T-helper 17 cell (primary cell): ENCODE measurements around the gene C19orf85. TPM values are rescaled to one million over a fixed set of nuclear protein-coding genes. Genes with fewer than 3 reads are reported as not detected.

Experiments used
- ATAC-seq: fragments of 150-1000 bp; cut with Tn5 transposase; 2 replicates; pipeline ENCODE4 v1.10.0; 2021; ENCODE audit warnings: mild to moderate bottlenecking, moderate library complexity
- DNase-seq, 3 donors: peaks; one replicate each; pipeline versions ENCODE4 v3.0.0 to v3.0.0-alpha.2; 2020 to 2021
- H3K9me3 ChIP-seq: one replicate; pipeline ENCODE4 v1.7.0; 2013; ENCODE audit warnings: low read length, mild to moderate bottlenecking; ENCODE audit not compliant: control insufficient read depth, poor library complexity, severe bottlenecking
- H3K27ac Mint-ChIP-seq: one replicate; pipeline ENCODE4 v1.8.0; 2022; ENCODE audit warnings: mild to moderate bottlenecking, moderate library complexity, mixed read lengths
- H3K27me3 Mint-ChIP-seq: one replicate; pipeline ENCODE4 v1.8.0; 2022; ENCODE audit warnings: mixed read lengths
- H3K36me3 Mint-ChIP-seq: one replicate; pipeline ENCODE4 v1.8.0; 2022; ENCODE audit warnings: low read depth, mixed read lengths
- H3K4me1 Mint-ChIP-seq: one replicate; pipeline ENCODE4 v1.8.0; 2022; ENCODE audit warnings: mild to moderate bottlenecking, mixed read lengths
- H3K4me3 Mint-ChIP-seq: one replicate; pipeline ENCODE4 v1.8.0; 2022; ENCODE audit warnings: mild to moderate bottlenecking, moderate library complexity, mixed read lengths
- total RNA-seq, 4 donors: library from RNA in 2 of 4; stranded (reverse) in 2 of 4; gene quantifications; one replicate each; pipeline ENCODE4 v1.2.3 and lab custom pipeline; 2022 to 2026

Gene C19orf85
- total RNA-seq, 2 donors from 2014 or later: not detected

DNA sequence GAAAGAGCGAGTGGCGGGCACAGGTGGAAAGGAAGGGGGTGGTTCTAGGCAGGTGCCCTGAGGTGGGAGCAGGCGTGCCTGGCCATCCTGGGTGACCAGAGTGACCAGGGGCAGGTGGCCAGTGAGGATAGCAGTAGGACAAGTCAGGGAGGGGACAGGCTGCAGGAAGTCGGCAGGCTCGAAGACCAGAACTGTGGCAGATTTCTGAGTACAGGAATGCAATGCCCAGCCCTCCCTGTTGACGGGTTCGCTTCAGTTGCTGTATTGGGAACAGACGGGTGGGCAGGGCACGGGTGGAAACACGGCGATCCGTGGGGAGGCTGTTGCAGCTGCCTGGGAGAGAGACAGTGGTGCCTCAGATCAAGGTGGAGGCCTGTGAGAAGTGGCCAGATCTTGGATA is 13.8 kb upstream of the C19orf85 start:
- no peaks in the 10 kb centered on the region for H3K9me3 ChIP-seq
- Mint-ChIP-seq H3K27me3 (no peaks in the 10 kb centered on the region), H3K4me1 (peaks cover 22% of the 10 kb centered on the region), H3K27ac (peak overlapping the region; percentile 51), H3K36me3 (peaks cover 2% of the 10 kb centered on the region), H3K4me3 (peak overlapping the region; percentile 77)
- no peak for DNase-seq
- ATAC-seq: no peak

DNA sequence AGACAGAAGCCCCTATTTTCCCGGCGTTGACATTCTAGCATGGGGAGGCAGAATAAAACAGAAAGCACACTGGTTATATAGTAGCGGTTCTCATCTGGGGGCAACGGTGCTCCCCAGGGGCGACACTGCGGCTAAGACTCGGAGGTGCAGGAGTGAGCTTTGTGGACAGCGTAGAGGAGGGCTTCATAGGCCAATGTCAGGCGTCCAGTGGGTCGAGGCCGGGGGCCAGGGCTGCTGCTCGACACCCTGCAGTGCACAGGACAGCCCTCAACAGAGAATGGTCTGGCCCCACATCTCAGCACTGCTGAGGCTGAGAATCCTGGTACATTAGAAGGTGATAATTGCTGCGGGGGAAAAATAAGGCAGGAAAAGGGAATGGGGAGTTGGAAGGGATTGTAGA is 13.4 kb upstream of the C19orf85 start:
- peaks cover 22% of the 10 kb centered on the region for H3K4me1 Mint-ChIP-seq
- no peak for DNase-seq
- peak overlapping the region; percentile 51 for H3K27ac Mint-ChIP-seq

DNA sequence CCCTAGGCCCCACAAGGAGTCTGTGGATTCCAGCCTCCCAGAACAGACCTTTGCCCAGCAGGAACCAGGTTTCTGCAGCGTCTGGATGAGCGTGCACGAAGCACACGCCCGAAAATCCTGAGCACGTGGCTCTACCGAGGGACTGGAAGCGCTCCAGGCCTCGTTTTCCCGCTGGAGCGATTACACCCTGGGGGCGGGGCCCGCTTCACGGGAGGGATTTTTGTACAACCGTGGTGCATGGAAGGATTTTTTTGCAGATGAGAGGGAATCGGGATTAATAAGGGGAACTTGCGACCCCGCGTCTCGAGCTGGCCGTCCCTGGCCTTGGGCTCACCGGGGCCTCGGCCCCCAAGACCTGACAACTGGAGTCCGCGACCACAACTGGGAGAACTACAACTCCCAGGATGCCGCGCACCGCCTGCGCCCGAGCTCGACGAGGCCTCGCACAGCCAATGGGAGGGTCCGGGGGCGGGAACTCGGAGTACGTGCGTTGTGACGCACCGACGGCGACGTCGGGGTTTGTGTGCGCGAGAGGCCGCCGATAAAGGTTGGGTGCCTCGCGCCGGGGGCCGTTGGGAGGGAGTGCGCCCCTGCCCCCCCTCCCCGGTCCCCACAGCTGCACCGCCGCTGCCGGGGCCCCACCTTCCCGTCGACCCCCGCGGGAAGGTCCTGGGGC is 11.7 kb upstream of the C19orf85 start, which contains the start of gene ZNF628:
TSS of gene ZNF628 (plus strand) at position 518 of the 676 bp plus-strand sequence. CDS start 3,294 bp downstream, outside the sequence.
- Mint-ChIP-seq H3K27me3 (no peaks in the 10 kb centered on the region), H3K27ac (peak within 1 kb of the TSS; percentile 80), H3K36me3 (peaks cover 2% of the 10 kb centered on the region), H3K4me1 (peaks cover 22% of the 10 kb centered on the region), H3K4me3 (peak within 1 kb of the TSS; percentile 87)
- DNase-seq: peak; percentile 93 to 97 (median 95)
- H3K9me3 ChIP-seq: no peaks in the 10 kb centered on the region
- ATAC-seq: peak; percentile 94

More for the DNA sequence above, 13.4 kb upstream of the C19orf85 start:
- no peaks in the 10 kb centered on the region for H3K9me3 ChIP-seq
- no peaks in the 10 kb centered on the region for H3K27me3 Mint-ChIP-seq
- ATAC-seq: no peak
- peak overlapping the region; percentile 77 for H3K4me3 Mint-ChIP-seq
- peaks cover 2% of the 10 kb centered on the region for H3K36me3 Mint-ChIP-seq

DNA sequence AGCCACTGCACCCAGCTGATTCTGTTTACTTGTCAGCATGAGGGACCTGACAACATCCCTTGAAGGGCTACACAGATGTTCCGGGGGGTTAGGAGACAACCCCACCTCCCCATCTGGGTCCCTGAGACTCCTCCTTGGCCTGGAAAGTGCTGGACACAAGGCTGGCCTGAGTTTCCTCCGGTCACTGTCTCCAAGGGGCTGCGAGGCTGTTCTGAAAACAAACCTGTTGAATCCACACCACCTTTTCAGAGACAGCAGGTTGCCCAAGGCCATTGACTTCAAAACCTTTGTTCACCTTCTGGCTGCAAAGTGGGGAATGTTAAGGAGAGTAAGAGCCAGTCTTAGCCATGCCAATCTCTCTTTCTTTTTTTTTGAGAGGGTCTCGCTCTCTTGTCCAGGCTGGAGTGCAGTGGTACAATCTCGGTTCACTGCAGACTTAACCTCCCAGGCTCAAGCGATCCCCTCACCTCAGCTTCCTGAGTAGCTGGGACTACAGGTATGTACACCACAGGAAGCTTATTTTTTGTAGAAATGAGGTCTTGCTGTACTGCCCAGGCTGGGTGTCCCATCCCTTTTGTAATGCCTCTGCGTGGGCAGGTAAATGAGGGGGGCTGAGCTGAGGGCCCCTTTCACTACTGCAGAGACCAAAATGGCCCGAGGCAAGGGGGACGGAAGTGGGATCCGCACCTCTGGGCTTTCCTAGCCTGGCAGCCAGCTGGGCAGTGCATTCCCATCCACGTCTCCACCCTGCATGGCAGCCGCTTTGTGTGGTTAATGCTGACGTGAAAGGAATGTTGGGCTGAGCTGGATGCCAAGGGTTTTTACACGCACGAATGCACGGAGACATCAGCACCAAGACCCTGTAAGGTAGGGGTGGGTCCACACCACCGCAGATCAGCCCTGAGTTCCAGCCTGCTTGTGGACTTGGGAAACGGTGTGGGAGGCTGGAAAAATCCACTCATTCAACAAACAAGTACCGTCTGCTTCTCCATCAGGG is 10.0 kb upstream of the C19orf85 start:
- H3K36me3 Mint-ChIP-seq: peaks cover 2% of the 10 kb centered on the region

DNA sequence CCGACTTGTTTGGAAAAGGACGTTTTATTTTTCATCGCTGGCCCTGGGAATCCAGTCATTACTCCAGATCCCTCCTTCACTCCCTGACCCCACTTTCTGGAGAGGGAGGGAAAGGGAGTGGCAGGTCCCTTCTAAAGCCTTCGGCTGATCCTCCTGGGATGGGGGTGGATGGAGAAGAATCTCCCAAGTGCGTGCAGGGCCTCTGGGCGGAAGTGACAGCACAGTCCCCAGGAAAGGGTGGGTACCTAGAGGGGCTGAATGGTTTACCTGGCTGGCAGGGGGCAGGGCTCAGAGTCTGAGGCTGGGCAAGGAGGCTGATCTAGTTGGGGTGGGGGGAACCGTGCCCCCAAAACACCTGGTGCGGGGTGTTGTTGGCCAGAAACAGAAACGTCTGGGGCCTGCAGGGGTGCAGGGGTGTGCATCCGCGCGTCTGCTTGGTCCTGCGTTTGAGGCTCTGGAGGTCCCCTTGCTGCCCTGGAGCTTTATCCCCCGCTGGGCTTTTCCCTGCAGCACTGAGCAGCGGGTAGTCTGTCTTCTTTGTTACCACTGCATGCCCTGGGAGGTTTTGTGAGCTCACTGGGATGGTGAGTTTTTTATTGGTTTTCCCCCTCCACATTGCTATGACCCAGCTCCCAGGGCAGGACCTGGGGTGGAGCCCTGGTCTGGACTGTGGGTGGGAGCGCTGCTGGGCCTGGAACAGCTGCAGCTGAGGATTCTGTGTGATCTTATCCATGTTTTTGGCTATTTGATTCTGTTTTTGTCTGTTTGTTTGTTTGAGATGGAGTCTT is 8.9 kb upstream of the C19orf85 start:
- H3K4me3 Mint-ChIP-seq: no peak overlapping the region
- H3K9me3 ChIP-seq: no peaks in the 10 kb centered on the region
- ATAC-seq (no peak), DNase-seq (no peak)
- H3K36me3 Mint-ChIP-seq: no peaks in the 10 kb centered on the region
- no peaks in the 10 kb centered on the region for H3K27me3 Mint-ChIP-seq
- peaks cover 8% of the 10 kb centered on the region for H3K4me1 Mint-ChIP-seq
- H3K27ac Mint-ChIP-seq: no peak overlapping the region

More for the DNA sequence above, 10.0 kb upstream of the C19orf85 start:
- no peak for DNase-seq
- no peak for ATAC-seq
- H3K9me3 ChIP-seq: no peaks in the 10 kb centered on the region
- Mint-ChIP-seq H3K27ac (no peak overlapping the region), H3K4me1 (peaks cover 18% of the 10 kb centered on the region), H3K4me3 (no peak overlapping the region), H3K27me3 (no peaks in the 10 kb centered on the region)

DNA sequence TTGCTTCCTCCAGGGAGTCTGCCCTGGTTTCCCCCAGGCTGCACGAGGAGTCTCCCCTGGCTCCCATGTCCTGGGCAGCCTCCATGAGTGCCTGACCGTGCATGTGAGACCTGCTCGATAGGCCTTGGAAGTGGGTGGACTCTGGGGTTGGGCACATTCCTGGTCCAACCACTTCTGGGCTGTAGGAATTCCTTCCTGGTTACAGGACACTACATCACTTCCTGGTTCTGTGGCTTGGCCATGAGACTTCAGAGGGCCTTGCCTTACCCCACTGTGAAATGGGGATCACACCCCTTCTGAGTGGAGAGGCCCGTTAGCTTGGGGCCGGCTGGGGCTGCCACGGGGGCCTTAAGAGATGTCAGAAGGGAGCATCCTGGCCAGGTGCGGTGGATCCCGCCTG is 7.9 kb upstream of the C19orf85 start:
- ATAC-seq: no peak
- no peak overlapping the region for H3K27ac Mint-ChIP-seq
- H3K4me1 Mint-ChIP-seq: peaks cover 3% of the 10 kb centered on the region
- no peaks in the 10 kb centered on the region for H3K9me3 ChIP-seq
- DNase-seq: no peak
- H3K36me3 Mint-ChIP-seq: no peaks in the 10 kb centered on the region
- H3K27me3 Mint-ChIP-seq: no peaks in the 10 kb centered on the region
- H3K4me3 Mint-ChIP-seq: no peak overlapping the region

DNA sequence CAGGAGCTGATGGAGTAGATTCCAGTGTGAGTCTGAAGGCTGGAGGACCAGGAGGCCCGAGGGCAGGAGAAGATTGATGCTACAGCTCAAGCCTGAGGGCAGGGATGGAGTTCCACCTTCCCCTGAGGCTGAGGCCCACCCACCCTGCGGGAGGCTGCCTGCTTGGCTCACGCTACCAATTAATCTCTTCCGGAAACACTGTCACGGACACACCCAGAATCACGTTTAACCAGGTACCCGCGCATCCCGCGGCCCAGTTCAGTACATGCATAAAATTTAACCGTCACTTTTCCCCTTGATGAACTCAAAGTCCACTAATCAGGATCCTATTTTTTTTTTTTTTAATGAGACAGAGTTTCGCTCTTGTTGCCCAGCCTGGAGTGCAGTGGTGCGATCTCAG is 6.7 kb upstream of the C19orf85 start:
- Mint-ChIP-seq H3K36me3 (no peaks in the 10 kb centered on the region), H3K27me3 (no peaks in the 10 kb centered on the region), H3K4me3 (no peak overlapping the region), H3K4me1 (peaks cover 3% of the 10 kb centered on the region), H3K27ac (no peak overlapping the region)
- H3K9me3 ChIP-seq: no peaks in the 10 kb centered on the region
- no peak for ATAC-seq
- no peak for DNase-seq

DNA sequence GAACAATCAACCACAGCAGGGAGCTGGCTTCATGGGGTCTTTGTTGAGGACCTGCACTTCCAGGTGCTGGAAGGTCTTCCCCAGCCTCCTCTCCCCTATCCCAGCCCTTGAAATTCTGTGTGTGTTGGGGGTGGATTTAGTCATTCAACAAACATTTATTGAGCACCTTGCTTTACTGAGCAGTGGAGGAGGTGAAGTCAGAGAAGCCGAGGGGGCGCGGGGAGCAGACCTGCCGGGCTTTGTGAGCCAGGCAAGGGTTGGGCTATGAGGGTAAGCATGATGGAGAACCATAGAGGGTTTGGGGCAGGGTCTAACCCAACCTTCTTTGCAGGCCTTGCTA is 3.5 kb upstream of the C19orf85 start:
- Mint-ChIP-seq H3K4me3 (no peak overlapping the region), H3K36me3 (no peaks in the 10 kb centered on the region), H3K27ac (no peak overlapping the region), H3K27me3 (no peaks in the 10 kb centered on the region), H3K4me1 (peaks cover 6% of the 10 kb centered on the region)
- DNase-seq: no peak
- no peaks in the 10 kb centered on the region for H3K9me3 ChIP-seq
- no peak for ATAC-seq

DNA sequence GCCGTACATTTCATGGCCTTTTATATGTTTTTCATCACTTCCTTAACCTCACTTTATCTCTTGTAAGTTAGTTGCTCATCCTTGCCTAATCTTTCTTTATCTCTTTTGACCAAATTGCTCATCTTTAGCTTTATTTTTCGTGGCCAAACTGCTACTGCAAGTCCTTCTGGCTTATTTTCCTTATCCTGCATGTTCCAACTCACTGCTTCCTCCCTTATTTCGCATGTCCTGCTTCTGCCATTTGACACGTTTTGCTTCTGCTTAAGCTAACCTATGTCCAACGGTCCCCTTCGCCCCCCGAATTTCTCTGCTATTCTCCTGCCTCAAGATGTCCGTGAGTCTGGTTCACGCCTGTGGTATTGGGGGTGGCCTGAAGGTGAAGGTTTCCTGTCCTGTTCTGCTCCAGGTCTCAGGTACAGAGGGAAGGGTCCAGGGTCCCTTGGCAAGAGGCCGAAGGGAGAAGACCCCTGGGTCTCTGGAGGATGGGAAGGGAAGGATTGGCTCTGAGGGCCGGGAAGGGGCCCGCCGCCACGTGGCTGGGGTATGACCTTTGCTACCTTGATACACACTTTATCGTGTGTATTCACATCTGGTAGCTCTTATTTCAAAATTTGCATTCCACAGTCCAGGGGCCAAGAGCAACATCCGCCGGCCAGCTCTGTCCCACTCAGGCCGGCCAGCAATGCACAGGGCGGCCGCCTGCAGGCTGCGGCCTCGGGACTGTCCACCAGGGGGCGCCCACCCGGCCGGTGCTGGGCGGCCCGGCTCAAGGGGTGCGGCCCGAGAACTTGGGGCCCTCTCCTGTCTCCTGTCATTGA is 2.9 kb upstream of the C19orf85 start:
- ATAC-seq (peak; percentile 96), DNase-seq (peak; percentile 59 to 73 (median 65))
- Mint-ChIP-seq H3K27ac (no peak overlapping the region), H3K4me1 (peaks cover 7% of the 10 kb centered on the region), H3K36me3 (no peaks in the 10 kb centered on the region), H3K27me3 (no peaks in the 10 kb centered on the region), H3K4me3 (no peak overlapping the region)
- H3K9me3 ChIP-seq: no peaks in the 10 kb centered on the region

DNA sequence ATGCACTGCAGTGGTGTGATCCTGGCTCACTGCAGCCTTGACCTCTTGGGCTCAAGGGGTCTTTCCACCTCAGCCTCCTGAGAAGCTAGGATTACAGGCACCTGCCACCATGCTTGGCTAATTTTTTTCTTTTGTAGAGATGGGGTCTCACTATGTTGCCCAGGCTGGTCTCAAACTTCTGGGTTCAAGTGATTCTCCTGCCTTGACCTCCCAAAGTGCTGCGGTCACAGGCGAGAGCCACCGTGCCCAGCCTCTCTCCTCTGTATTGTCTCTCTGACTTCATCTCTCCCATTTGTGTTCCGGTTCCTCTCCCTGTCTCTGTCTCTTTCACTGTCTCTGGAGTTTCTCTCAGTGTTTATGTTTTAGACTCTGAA is 1.7 kb upstream of the C19orf85 start:
- no peaks in the 10 kb centered on the region for H3K9me3 ChIP-seq
- no peaks in the 10 kb centered on the region for H3K36me3 Mint-ChIP-seq
- no peak overlapping the region for H3K27ac Mint-ChIP-seq
- no peak overlapping the region for H3K4me3 Mint-ChIP-seq
- no peak for DNase-seq
- H3K27me3 Mint-ChIP-seq: no peaks in the 10 kb centered on the region
- ATAC-seq: no peak
- H3K4me1 Mint-ChIP-seq: peaks cover 14% of the 10 kb centered on the region

DNA sequence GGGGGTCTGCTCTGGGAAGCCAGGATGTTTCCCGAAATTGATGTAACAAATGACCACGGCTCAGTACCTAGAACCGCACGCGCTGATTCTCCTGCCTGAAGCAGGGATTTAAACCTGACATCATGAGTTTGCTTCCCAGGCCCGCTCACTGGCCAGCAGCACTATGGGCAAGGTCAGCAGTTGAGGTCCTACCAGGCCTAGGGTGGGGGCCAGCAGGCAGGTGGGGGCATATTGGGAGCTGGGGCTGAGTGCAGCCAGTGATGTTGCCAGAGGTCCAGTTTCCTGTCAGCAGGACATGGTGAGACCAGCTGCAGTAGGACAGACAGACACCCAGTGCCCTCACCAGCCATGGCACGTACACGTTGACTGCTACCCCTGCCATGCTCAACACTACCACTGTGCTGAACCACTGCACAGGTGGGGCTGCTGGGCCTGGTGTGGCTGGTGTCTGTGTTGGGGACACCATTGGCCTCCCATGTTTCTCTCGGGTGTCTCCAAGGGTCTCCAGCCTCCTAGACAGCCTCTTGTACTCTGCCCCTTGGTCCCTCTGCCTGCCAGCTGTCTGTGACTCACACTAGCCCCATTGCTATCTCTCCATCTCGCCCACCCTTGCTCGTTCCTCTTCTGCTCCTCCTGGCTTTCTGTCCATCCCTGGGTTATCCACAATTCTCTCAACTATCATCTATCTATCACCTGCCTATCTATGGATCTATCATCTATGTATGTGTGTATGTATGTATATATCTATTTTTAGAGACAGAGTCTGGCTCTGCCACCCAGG is 1.1 kb upstream of the C19orf85 start:
- no peak overlapping the region for H3K27ac Mint-ChIP-seq
- DNase-seq (no peak), ATAC-seq (no peak)
- H3K27me3 Mint-ChIP-seq: no peaks in the 10 kb centered on the region
- H3K4me1 Mint-ChIP-seq: peaks cover 17% of the 10 kb centered on the region
- no peak overlapping the region for H3K4me3 Mint-ChIP-seq
- no peaks in the 10 kb centered on the region for H3K9me3 ChIP-seq
- H3K36me3 Mint-ChIP-seq: no peaks in the 10 kb centered on the region
